Subcutaneous abdominal adipose tissue (tissue), 5 donors: Measurements from ENCODE around the gene NCK1.
A peak's percentile ranks its signal among the peaks of the same experiment; 100 is the strongest.
"Not testable (repeated sequence)": the region's sequence is repeated elsewhere in the genome, so short reads cannot be mapped to it uniquely, and the experiment has no call there.

Experiments
- H3K27ac ChIP-seq: one replicate; pipeline ENCODE4 v1.7.0; 2013; ENCODE audit warnings: low read depth, mild to moderate bottlenecking, inconsistent platforms, low read length, moderate library complexity
- H3K27me3 ChIP-seq, 5 donors: one replicate each; pipeline ENCODE4 v1.7.0; 2013; ENCODE audit warnings: low read length in 5 of 5, inconsistent platforms in 1 of 5; ENCODE audit not compliant: control insufficient read depth in 5 of 5, insufficient read depth in 4 of 5
- H3K36me3 ChIP-seq, 5 donors: one replicate each; pipeline ENCODE4 v1.7.0; 2013; ENCODE audit warnings: low read length in 5 of 5; ENCODE audit not compliant: control insufficient read depth in 5 of 5, insufficient read depth in 5 of 5
- H3K4me1 ChIP-seq, 5 donors: one replicate each; pipeline ENCODE4 v1.7.0; 2013; ENCODE audit warnings: low read length in 5 of 5, mild to moderate bottlenecking in 3 of 5, moderate library complexity in 1 of 5; ENCODE audit not compliant: control insufficient read depth in 5 of 5, insufficient read depth in 5 of 5
- H3K4me3 ChIP-seq, 5 donors: one replicate each; pipeline ENCODE4 v1.7.0; 2013; ENCODE audit warnings: low read length in 5 of 5, low read depth in 1 of 5
- H3K9ac ChIP-seq, 5 donors: one replicate each; pipeline ENCODE4 v1.7.0; 2013; ENCODE audit warnings: low read length in 5 of 5, mild to moderate bottlenecking in 4 of 5, moderate library complexity in 3 of 5
- H3K9me3 ChIP-seq, 5 donors: one replicate each; pipeline ENCODE4 v1.7.0; 2013; ENCODE audit warnings: low read length in 5 of 5; ENCODE audit not compliant: control insufficient read depth in 5 of 5
- donor health status: healthy.
- donor health status: healthy.
- donor health status: healthy.
- donor health status: healthy.
- donor health status: healthy.

NCK1 gene

DNA sequence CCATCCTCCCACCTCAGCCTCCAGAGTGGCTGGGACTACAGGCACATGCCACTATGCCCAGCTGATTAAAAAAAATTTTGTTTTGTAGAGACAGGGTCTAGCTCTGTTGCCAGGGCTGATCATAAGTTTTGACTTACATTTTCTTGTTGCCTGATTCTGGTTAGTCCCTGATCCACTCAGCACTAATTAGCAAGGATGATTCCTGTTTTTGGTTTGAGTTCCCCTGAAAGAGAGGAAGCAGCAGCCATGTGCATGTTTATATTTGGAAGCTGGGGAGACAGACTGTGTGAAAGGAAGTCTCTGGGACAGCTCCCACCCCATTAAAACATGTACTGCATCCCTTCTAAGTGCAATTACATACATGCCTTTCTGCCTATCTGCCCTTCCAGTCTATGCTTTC is 3.6 kb upstream of the NCK1 start:
- peaks cover 2 to 58% (median 42%) of the 10 kb centered on the region in 5 donors for H3K4me1 ChIP-seq
- no peak overlapping the region for H3K4me3 ChIP-seq
- H3K27ac ChIP-seq, result peak overlapping the region; percentile 15
- H3K27me3 ChIP-seq, result no peaks in the 10 kb centered on the region
- H3K9ac ChIP-seq, result peak overlapping the region in 1 of 5 donors; percentile 37
- H3K9me3 ChIP-seq, result no peaks in the 10 kb centered on the region
- H3K36me3 ChIP-seq, result peaks cover 4 to 9% (median 7%) of the 10 kb centered on the region in 5 donors

DNA sequence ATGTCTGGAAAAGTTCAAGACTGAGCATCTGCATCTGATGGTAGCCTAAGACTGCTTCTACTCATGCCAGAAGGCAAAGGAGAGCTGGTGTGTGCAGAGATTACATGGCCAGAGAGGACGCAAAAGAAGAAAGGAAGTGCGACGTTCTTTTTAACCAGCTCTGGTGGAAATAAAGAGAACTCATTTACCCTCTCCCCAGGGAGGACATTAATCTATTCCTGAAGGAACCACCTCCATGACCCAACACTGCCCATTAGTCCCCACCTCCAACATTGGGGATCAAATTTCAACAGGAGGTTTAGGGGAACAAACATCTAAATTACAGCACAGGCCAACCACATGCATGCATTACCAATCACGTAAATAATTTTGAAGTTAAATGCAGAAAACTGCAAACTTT is 1.5 kb upstream of the NCK1 start:
- no peaks in the 10 kb centered on the region for H3K9me3 ChIP-seq
- H3K36me3 ChIP-seq, result no peaks in the 10 kb centered on the region
- peaks cover 2 to 61% (median 44%) of the 10 kb centered on the region in 5 donors for H3K4me1 ChIP-seq
- peak overlapping the region; percentile 81 to 95 (median 86) for H3K4me3 ChIP-seq
- H3K27me3 ChIP-seq, result no peaks in the 10 kb centered on the region
- H3K27ac ChIP-seq, result no peak overlapping the region
- H3K9ac ChIP-seq, result peak overlapping the region in 3 of 5 donors; percentile 16 to 45 (median 28)

- Histone ChIP-seq H3K4me1 (peaks cover 0 to 46% (median 33%) of the 10 kb centered on the region in 5 donors), H3K4me3 (peak overlapping the region; percentile 81 to 95 (median 82)), H3K9ac (peak overlapping the region; percentile 21 to 93 (median 89)), H3K27me3 (no peaks in the 10 kb centered on the region), H3K36me3 (no peaks in the 10 kb centered on the region), H3K27ac (peak overlapping the region; percentile 92), H3K9me3 (no peaks in the 10 kb centered on the region)
Observed at GRCh38 chr3:136862617-136863322, 762 bp downstream of the NCK1 start.

GRCh38 chr3:136869282-136869681 is 7.3 kb downstream of the NCK1 start:
- H3K36me3 ChIP-seq, result peaks cover 0 to 11% (median 0%) of the 10 kb centered on the region in 5 donors
- no peaks in the 10 kb centered on the region for H3K27me3 ChIP-seq
- H3K27ac ChIP-seq, result no peak overlapping the region
- H3K4me3 ChIP-seq, result no peak overlapping the region
- peaks cover 0 to 5% (median 0%) of the 10 kb centered on the region in 5 donors for H3K9me3 ChIP-seq
- H3K4me1 ChIP-seq, result peaks cover 0 to 2% (median 0%) of the 10 kb centered on the region in 5 donors
- H3K9ac ChIP-seq, result no peak overlapping the region

DNA sequence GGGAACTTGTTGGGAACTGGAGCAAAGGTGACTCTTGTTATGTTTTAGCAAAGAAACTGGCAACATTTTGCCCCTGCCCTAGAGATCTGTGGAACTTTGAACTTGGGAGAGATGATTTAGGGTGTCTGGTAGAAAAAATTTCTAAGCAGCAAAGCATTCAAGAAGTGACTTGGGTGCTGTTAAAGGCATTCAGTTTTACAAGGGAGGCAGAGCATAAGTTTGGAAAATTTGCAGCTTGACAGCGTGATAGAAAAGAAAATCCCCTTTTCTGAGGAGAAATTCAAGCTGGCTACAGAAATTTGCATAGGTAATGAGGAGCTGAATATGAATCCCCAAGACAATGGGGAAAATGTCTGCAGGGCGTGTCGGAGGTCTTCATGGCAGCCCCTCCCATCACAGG is 10.2 kb downstream of the NCK1 start:
- H3K27me3 ChIP-seq, H3K4me1 ChIP-seq, H3K4me3 ChIP-seq, H3K9ac ChIP-seq, H3K9me3 ChIP-seq, H3K27ac ChIP-seq: not testable (repeated sequence)
- H3K36me3 ChIP-seq, result peaks cover 0 to 11% (median 0%) of the 10 kb centered on the region in 5 donors

- not testable (repeated sequence) for H3K9me3 ChIP-seq, H3K27ac ChIP-seq, H3K36me3 ChIP-seq, H3K27me3 ChIP-seq, H3K4me1 ChIP-seq, H3K9ac ChIP-seq, H3K4me3 ChIP-seq
Observed at GRCh38 chr3:136879510-136879909, 17.5 kb downstream of the NCK1 start.

- Histone ChIP-seq H3K27ac (no peak overlapping the region), H3K9me3 (no peaks in the 10 kb centered on the region), H3K36me3 (no peaks in the 10 kb centered on the region), H3K4me1 (peaks cover 0 to 4% (median 3%) of the 10 kb centered on the region in 5 donors), H3K4me3 (no peak overlapping the region), H3K9ac (no peak overlapping the region), H3K27me3 (no peaks in the 10 kb centered on the region)
Observed at GRCh38 chr3:136882571-136882970, 20.6 kb downstream of the NCK1 start.

DNA sequence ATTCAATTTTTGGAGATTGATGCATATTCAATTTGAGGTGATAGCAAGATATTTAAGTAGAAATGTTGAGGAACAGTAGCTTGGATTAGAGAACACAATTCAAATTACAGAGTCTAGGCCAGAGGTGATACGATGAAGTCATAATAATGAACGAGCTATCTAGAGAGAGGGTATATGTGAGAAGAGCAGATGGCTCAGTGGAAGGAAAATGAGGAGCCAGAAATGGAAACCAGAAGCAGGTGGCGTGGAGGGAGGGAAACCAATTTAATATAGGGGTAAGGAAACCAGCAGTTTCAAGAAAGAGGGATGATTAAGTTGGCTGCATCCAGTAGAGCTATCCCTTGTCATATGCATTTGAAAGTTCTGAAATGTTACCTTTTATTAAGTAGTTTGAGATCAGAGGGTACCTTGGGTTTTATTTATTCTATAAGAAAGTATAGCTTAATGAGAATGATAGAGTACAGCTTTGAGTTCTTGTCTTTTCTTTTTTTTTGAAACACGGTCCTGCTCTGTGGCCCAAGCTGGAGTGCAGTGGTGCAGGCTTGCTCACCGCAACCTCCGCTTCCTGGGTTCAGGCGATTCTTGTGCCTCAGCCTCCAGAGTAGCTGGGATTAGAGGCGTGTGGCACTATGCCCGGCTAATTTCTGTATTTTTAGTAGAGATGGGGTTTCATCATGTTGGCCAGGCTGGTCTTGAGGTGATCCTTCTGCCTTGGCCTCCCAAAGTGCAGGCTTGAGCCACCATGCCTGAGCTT is 22.1 kb downstream of the NCK1 start:
- Histone ChIP-seq H3K9ac (no peak overlapping the region), H3K36me3 (no peaks in the 10 kb centered on the region), H3K27me3 (no peaks in the 10 kb centered on the region), H3K4me3 (no peak overlapping the region), H3K4me1 (peaks cover 0 to 4% (median 3%) of the 10 kb centered on the region in 5 donors), H3K27ac (no peak overlapping the region), H3K9me3 (no peaks in the 10 kb centered on the region)

- Histone ChIP-seq H3K9ac (no peak overlapping the region), H3K36me3 (no peaks in the 10 kb centered on the region), H3K4me1 (peaks cover 0 to 4% (median 3%) of the 10 kb centered on the region in 5 donors), H3K9me3 (peaks cover 0 to 4% (median 0%) of the 10 kb centered on the region in 5 donors), H3K27ac (no peak overlapping the region), H3K27me3 (no peaks in the 10 kb centered on the region), H3K4me3 (no peak overlapping the region)
Observed at GRCh38 chr3:136885357-136886213, 23.6 kb downstream of the NCK1 start.
